ENCODE measurements around the gene CCRL2. TPM values are rescaled to one million over a fixed set of nuclear protein-coding genes. Genes with fewer than 3 reads are reported as not detected.

The CCRL2 gene
- total RNA-seq (2014; rRNA removed; shearing (Covaris generic)) = not detected in 2 replicates

GRCh38 chr3:46406788-46407611 is at the start of gene CCRL2, which contains the start of gene CCR5AS:
Gene CCRL2, plus strand, starts transcription at chr3:46407259. Its CDS starts 821 bp downstream, at chr3:46408080.
Gene CCR5AS, minus strand, starts transcription at chr3:46407066.

GRCh38 chr3:46370839-46371518 is 36.1 kb upstream of the CCRL2 start, which contains the start of gene CCR5:
Gene CCR5, plus strand, starts transcription at chr3:46370946. Its CDS starts 1,957 bp downstream, at chr3:46372903.

Other genes starting within 250 kb of the CCRL2 start
- gene CCR1, start 198.9 kb upstream of the CCRL2 start, total RNA-seq (2014; rRNA removed; shearing (Covaris generic)) = 0.03 TPM in 1 of 2 replicates, not detected in the other
- gene CCR3, start 164.8 kb upstream of the CCRL2 start, total RNA-seq (2014; rRNA removed; shearing (Covaris generic)) = not detected in 2 replicates
- gene CCR2, start 53.1 kb upstream of the CCRL2 start, total RNA-seq (2014; rRNA removed; shearing (Covaris generic)) = not detected in 2 replicates
- gene CCR5, start 36.3 kb upstream of the CCRL2 start, total RNA-seq (2014; rRNA removed; shearing (Covaris generic)) = not detected in 2 replicates
- 0.04 TPM in 1 of 2 replicates, not detected in the other for gene LTF, start 57.6 kb downstream of the CCRL2 start, total RNA-seq (2014; rRNA removed; shearing (Covaris generic))
- 0.08 TPM in 1 of 2 replicates, not detected in the other for gene RTP3, start 90.7 kb downstream of the CCRL2 start, total RNA-seq (2014; rRNA removed; shearing (Covaris generic))
- 0.37 and 0.53 TPM in 2 replicates for gene LRRC2, start 159.0 kb downstream of the CCRL2 start, total RNA-seq (2014; rRNA removed; shearing (Covaris generic))
- not detected in 2 replicates for gene FAM240A, start 205.3 kb downstream of the CCRL2 start, total RNA-seq (2014; rRNA removed; shearing (Covaris generic))

All from A375 (cell line).